Renal cortical epithelial cell (primary cell): ENCODE measurements around the gene CBL. TPM values are rescaled to one million over a fixed set of nuclear protein-coding genes. Genes with fewer than 3 reads are reported as not detected.
"Not testable (repeated sequence)": the region's sequence is repeated elsewhere in the genome, so short reads cannot be mapped to it uniquely, and the experiment has no call there.

Source experiments
- DNase-seq: peaks from one replicate; pipeline ENCODE4 v3.0.0-alpha.2; 2011; ENCODE audit warnings: low read depth
- total RNA-seq: library from RNA; depleted of rRNA; stranded (reverse); fragments of >200 nt; gene quantifications from 2 replicates; pipeline ENCODE4 v1.2.3, GENCODE V29; 2014

CBL gene
- 9.0 and 22.8 TPM in 2 replicates for total RNA-seq

GRCh38 chr11:119205574-119206510 is at the start of gene CBL:
TSS of gene CBL (plus strand) at chr11:119206339. CDS start at chr11:119206418, 79 bp downstream.
- DNase-seq: peak; percentile 75

- no peak for DNase-seq
Observed at GRCh38 chr11:119156496-119156895, 49.6 kb upstream of the CBL start.

GRCh38 chr11:119157063-119157462 is 49.1 kb upstream of the CBL start:
- DNase-seq: no peak

- no peak for DNase-seq
Observed at GRCh38 chr11:119158467-119158866, 47.7 kb upstream of the CBL start.

- DNase-seq: no peak
Observed at GRCh38 chr11:119160151-119160550, 46.0 kb upstream of the CBL start.

GRCh38 chr11:119161871-119162270 is 44.3 kb upstream of the CBL start:
- no peak for DNase-seq

- peak; percentile 89 for DNase-seq
Observed at GRCh38 chr11:119166368-119167076, 39.6 kb upstream of the CBL start.

- not testable (repeated sequence) for DNase-seq
Observed at GRCh38 chr11:119167077-119167458, 39.1 kb upstream of the CBL start.

- DNase-seq: no peak
Observed at GRCh38 chr11:119167933-119168332, 38.2 kb upstream of the CBL start.

- DNase-seq: peak; percentile 64
Observed at GRCh38 chr11:119168471-119169281, 37.5 kb upstream of the CBL start, which contains the start of gene NLRX1. TSS of gene NLRX1 (plus strand) at chr11:119168725. CDS start at chr11:119171404, 2,679 bp downstream.

GRCh38 chr11:119169282-119169719 is 36.8 kb upstream of the CBL start:
- DNase-seq: peak; percentile 61

GRCh38 chr11:119172513-119172912 is 33.6 kb upstream of the CBL start:
- DNase-seq: no peak

GRCh38 chr11:119173453-119173852 is 32.7 kb upstream of the CBL start:
- no peak for DNase-seq

GRCh38 chr11:119175493-119176077 is 30.6 kb upstream of the CBL start:
- peak; percentile 51 for DNase-seq

- DNase-seq: no peak
Observed at GRCh38 chr11:119178166-119178680, 27.9 kb upstream of the CBL start.

- DNase-seq: no peak
Observed at GRCh38 chr11:119179342-119179741, 26.8 kb upstream of the CBL start.

- no peak for DNase-seq
Observed at GRCh38 chr11:119179983-119180382, 26.2 kb upstream of the CBL start.

GRCh38 chr11:119180729-119181676 is 25.1 kb upstream of the CBL start:
- no peak for DNase-seq

GRCh38 chr11:119181677-119182412 is 24.3 kb upstream of the CBL start:
- DNase-seq: no peak
